ENCODE data around the gene KIAA2012. TPM values are rescaled to one million over a fixed set of nuclear protein-coding genes. Genes with fewer than 3 reads are reported as not detected.

KIAA2012 gene
- total and polyA plus RNA-seq, 4 donors: under 0.01 to 0.61 (median 0.42) TPM

DNA sequence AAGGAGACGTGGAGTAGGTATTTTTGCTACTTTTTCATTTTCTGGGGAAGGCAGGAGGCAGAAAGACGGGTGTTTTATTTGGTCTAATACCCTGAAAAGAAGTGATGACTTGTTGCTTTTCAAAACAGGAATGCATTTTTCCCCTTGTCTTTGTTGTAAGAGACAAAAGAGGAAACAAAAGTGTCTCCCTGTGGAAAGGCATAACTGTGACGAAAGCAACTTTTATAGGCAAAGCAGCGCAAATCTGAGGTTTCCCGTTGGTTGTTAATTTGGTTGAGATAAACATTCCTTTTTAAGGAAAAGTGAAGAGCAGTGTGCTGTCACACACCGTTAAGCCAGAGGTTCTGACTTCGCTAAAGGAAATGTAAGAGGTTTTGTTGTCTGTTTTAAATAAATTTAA is 36.0 kb upstream of the KIAA2012 start:
- H3K36me3 ChIP-seq (ENCODE audit: control insufficient read depth in 4 of 4, insufficient read depth in 3 of 4, low read depth in 1 of 4, low read length in 3 of 4): no peaks in the 10 kb centered on the region
- H3K27me3 ChIP-seq (ENCODE audit: control insufficient read depth in 4 of 4, insufficient read depth in 4 of 4, low read length in 3 of 4): peaks cover 0 to 16% (median 3%) of the 10 kb centered on the region in 4 donors
- H3K27ac ChIP-seq (ENCODE audit: low read depth in 1 of 2, low read length in 2 of 2): no peak overlapping the region
- H3K4me3 ChIP-seq (ENCODE audit: low read depth in 1 of 3, low read length in 3 of 3): no peak overlapping the region
- peaks cover 2 to 24% (median 20%) of the 10 kb centered on the region in 4 donors for H3K4me1 ChIP-seq (ENCODE audit: control insufficient read depth in 4 of 4, insufficient read depth in 4 of 4, low read length in 3 of 4)
- 75% methylated on average over 7 of the region's 7 CpGs for WGBS
- no peak for DNase-seq (ENCODE audit: low spot score)
- TF ChIP-seq FOXA1 (IDR thresholded peaks at IDR 0.05) (no peak), HNF4G (IDR thresholded peaks at IDR 0.05) (no peak), RXRA (IDR thresholded peaks at IDR 0.05) (no peak), HNF4A (conservative IDR thresholded peaks at IDR 0.05) (no peak), RAD21 (IDR thresholded peaks at IDR 0.05) (no peak), EGR1 (IDR thresholded peaks at IDR 0.05; ENCODE audit: low read depth in 2 of 2) (no peak), JUND (IDR thresholded peaks at IDR 0.05) (no peak), FOXA2 (IDR thresholded peaks at IDR 0.05) (no peak), TAF1 (conservative IDR thresholded peaks at IDR 0.05) (no peak), GABPA (IDR thresholded peaks at IDR 0.05 in 1 of 2, conservative IDR thresholded peaks at IDR 0.05 in 1 of 2) (no peak), NR2F2 (IDR thresholded peaks at IDR 0.05) (no peak)
- TF ChIP-seq, protein P1, sequence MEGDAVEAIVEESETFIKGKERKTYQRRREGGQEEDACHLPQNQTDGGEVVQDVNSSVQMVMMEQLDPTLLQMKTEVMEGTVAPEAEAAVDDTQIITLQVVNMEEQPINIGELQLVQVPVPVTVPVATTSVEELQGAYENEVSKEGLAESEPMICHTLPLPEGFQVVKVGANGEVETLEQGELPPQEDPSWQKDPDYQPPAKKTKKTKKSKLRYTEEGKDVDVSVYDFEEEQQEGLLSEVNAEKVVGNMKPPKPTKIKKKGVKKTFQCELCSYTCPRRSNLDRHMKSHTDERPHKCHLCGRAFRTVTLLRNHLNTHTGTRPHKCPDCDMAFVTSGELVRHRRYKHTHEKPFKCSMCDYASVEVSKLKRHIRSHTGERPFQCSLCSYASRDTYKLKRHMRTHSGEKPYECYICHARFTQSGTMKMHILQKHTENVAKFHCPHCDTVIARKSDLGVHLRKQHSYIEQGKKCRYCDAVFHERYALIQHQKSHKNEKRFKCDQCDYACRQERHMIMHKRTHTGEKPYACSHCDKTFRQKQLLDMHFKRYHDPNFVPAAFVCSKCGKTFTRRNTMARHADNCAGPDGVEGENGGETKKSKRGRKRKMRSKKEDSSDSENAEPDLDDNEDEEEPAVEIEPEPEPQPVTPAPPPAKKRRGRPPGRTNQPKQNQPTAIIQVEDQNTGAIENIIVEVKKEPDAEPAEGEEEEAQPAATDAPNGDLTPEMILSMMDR (IDR thresholded peaks at IDR 0.05; ENCODE audit: low read depth, low read length, missing input control): no peak
- TF ChIP-seq, protein P2, sequence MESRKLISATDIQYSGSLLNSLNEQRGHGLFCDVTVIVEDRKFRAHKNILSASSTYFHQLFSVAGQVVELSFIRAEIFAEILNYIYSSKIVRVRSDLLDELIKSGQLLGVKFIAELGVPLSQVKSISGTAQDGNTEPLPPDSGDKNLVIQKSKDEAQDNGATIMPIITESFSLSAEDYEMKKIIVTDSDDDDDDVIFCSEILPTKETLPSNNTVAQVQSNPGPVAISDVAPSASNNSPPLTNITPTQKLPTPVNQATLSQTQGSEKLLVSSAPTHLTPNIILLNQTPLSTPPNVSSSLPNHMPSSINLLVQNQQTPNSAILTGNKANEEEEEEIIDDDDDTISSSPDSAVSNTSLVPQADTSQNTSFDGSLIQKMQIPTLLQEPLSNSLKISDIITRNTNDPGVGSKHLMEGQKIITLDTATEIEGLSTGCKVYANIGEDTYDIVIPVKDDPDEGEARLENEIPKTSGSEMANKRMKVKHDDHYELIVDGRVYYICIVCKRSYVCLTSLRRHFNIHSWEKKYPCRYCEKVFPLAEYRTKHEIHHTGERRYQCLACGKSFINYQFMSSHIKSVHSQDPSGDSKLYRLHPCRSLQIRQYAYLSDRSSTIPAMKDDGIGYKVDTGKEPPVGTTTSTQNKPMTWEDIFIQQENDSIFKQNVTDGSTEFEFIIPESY (IDR thresholded peaks at IDR 0.05): no peak
- TF ChIP-seq, protein P3, sequence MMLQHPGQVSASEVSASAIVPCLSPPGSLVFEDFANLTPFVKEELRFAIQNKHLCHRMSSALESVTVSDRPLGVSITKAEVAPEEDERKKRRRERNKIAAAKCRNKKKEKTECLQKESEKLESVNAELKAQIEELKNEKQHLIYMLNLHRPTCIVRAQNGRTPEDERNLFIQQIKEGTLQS (IDR thresholded peaks at IDR 0.05): no peak
- H3K9me3 ChIP-seq (ENCODE audit: control insufficient read depth in 4 of 4, low read length in 3 of 4): peaks cover 0 to 7% (median 0%) of the 10 kb centered on the region in 4 donors
- no peak overlapping the region for H3K9ac ChIP-seq (ENCODE audit: low read depth in 1 of 2, low read length in 2 of 2)

DNA sequence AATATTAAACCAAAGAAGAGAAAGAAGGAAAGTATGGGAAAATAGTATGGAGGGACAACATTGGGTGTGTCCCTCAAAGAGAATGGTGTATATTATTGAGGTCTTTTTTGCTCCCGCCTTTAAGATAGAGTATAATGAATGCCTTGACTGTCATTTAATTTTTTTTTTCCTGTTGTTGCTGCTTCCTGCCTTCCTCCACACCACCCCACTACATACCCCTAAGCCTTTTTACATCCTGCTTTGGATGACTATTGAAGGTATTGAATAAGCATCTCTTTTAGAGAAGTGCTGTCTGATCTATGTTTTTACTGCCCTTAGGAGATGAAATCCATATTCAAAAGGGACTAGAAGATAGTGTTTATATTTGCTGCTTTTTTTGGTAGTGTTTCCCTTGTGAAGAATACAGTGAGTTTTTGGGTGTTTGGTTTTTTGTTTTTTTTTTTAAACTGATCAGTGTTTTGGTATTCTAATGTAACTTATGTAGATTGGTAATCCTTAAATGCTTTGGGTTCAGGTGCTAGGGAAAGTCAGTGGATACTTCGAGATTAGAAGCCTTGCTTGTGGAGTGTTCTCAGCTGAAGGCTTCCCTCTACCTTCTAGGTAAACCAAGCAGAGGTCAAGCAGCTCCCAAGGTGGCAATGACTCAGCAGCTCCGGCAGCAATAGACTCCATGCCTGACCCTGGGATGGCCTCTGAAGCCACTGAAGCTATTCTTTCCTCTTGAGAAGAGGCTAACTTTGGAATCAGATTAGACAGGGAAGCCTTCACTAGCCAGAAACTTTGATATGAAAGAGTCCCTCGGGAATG is 34.4 kb upstream of the KIAA2012 start:
- peaks cover 0 to 7% (median 0%) of the 10 kb centered on the region in 4 donors for H3K9me3 ChIP-seq (ENCODE audit: control insufficient read depth in 4 of 4, low read length in 3 of 4)
- no peak for TF ChIP-seq NR2F2 (IDR thresholded peaks at IDR 0.05)
- TF ChIP-seq HNF4A (conservative IDR thresholded peaks at IDR 0.05): no peak
- DNase-seq (ENCODE audit: low spot score): no peak
- WGBS: 56% methylated on average over 4 of the region's 4 CpGs
- no peak overlapping the region for H3K9ac ChIP-seq (ENCODE audit: low read depth in 1 of 2, low read length in 2 of 2)
- H3K36me3 ChIP-seq (ENCODE audit: control insufficient read depth in 4 of 4, insufficient read depth in 3 of 4, low read depth in 1 of 4, low read length in 3 of 4): no peaks in the 10 kb centered on the region
- H3K4me1 ChIP-seq (ENCODE audit: control insufficient read depth in 4 of 4, insufficient read depth in 4 of 4, low read length in 3 of 4): peaks cover 0 to 15% (median 11%) of the 10 kb centered on the region in 4 donors
- H3K27ac ChIP-seq (ENCODE audit: low read depth in 1 of 2, low read length in 2 of 2): no peak overlapping the region
- H3K27me3 ChIP-seq (ENCODE audit: control insufficient read depth in 4 of 4, insufficient read depth in 4 of 4, low read length in 3 of 4): peaks cover 0 to 16% (median 3%) of the 10 kb centered on the region in 4 donors
- H3K4me3 ChIP-seq (ENCODE audit: low read depth in 1 of 3, low read length in 3 of 3): no peak overlapping the region
